ENCODE measurements around the gene CASTOR1. TPM values are rescaled to one million over a fixed set of nuclear protein-coding genes. Genes with fewer than 3 reads are reported as not detected.

CASTOR1 gene
- polyA plus RNA-seq, 1 experiment: 12.0 TPM

- peak overlapping the region; percentile 84 for H3K4me3 ChIP-seq (ENCODE audit: low read depth, low read length)
These were observed 45.2 kb downstream of the CASTOR1 start for GRCh38 chr22:30244066-30244465.

GRCh38 chr22:30243661-30244060 lies 45.6 kb downstream of the CASTOR1 start:
- no peak for TF ChIP-seq CTCF (IDR thresholded peaks at IDR 0.05; ENCODE audit: low read depth, low read length)
- Histone ChIP-seq H3K9me3 (ENCODE audit: control insufficient read depth, insufficient read depth, low read length) (peaks cover 13% of the 10 kb centered on the region; the same call in 1 of the 2 replicates), H3K27ac (ENCODE audit: low read depth, low read length) (peak overlapping the region; percentile 84), H3K4me3 (ENCODE audit: low read depth, low read length) (peak overlapping the region; percentile 84), H3K27me3 (ENCODE audit: control insufficient read depth, insufficient read depth, low read length) (no peaks in the 10 kb centered on the region)
- no peak for DNase-seq (ENCODE audit: low read depth, low spot score)
- CTCF ChIA-PET: interaction anchor here (0.8 to 1.9 kb wide), 2 partner anchors 12 to 136 kb away, joined by 3 to 7 read pairs; no protein-coding TSS in a partner anchor
- POLR2A ChIA-PET: interaction anchor here (1.1 kb wide), 1 partner anchor 39 kb away, joined by 3 read pairs; no protein-coding TSS in a partner anchor

More at GRCh38 chr22:30244066-30244465, 45.2 kb downstream of the CASTOR1 start:
- H3K27ac ChIP-seq (ENCODE audit: low read depth, low read length): peak overlapping the region; percentile 93
- H3K27me3 ChIP-seq (ENCODE audit: control insufficient read depth, insufficient read depth, low read length): no peaks in the 10 kb centered on the region
- H3K9me3 ChIP-seq (ENCODE audit: control insufficient read depth, insufficient read depth, low read length): peaks cover 13% of the 10 kb centered on the region; the same call in 1 of the 2 replicates
- no peak for DNase-seq (ENCODE audit: low read depth, low spot score)
- POLR2A ChIA-PET: interaction anchor here (1.1 kb wide), 1 partner anchor 40 kb away, joined by 3 read pairs; no protein-coding TSS in a partner anchor
- CTCF ChIA-PET: interaction anchor here (0.8 to 1.9 kb wide), 2 partner anchors 11 to 136 kb away, joined by 3 to 7 read pairs; no protein-coding TSS in a partner anchor
- no peak for TF ChIP-seq CTCF (IDR thresholded peaks at IDR 0.05; ENCODE audit: low read depth, low read length)

GRCh38 chr22:30241576-30242371 lies 47.5 kb downstream of the CASTOR1 start:
- Histone ChIP-seq H3K27ac (ENCODE audit: low read depth, low read length) (peak overlapping the region; percentile 84), H3K9me3 (ENCODE audit: control insufficient read depth, insufficient read depth, low read length) (peaks cover 14% of the 10 kb centered on the region; the same call in 1 of the 2 replicates), H3K4me3 (ENCODE audit: low read depth, low read length) (peak overlapping the region; percentile 84), H3K27me3 (ENCODE audit: control insufficient read depth, insufficient read depth, low read length) (no peaks in the 10 kb centered on the region)
- ChIA-PET CTCF (interaction anchor here (1.1 to 1.5 kb wide), 2 partner anchors 14 to 133 kb away, joined by 3 to 8 read pairs; no protein-coding TSS in a partner anchor), POLR2A (interaction anchor here (1.8 to 2.3 kb wide), 2 partner anchors 33 to 45 kb away, joined by 6 to 11 read pairs; no protein-coding TSS in a partner anchor)
- no peak for TF ChIP-seq CTCF (IDR thresholded peaks at IDR 0.05; ENCODE audit: low read depth, low read length)
- DNase-seq (ENCODE audit: low read depth, low spot score): no peak

- Histone ChIP-seq H3K27ac (ENCODE audit: low read depth, low read length) (peak overlapping the region; percentile 84), H3K27me3 (ENCODE audit: control insufficient read depth, insufficient read depth, low read length) (no peaks in the 10 kb centered on the region), H3K4me3 (ENCODE audit: low read depth, low read length) (peak overlapping the region; percentile 84), H3K9me3 (ENCODE audit: control insufficient read depth, insufficient read depth, low read length) (peaks cover 13% of the 10 kb centered on the region; the same call in 1 of the 2 replicates)
- ChIA-PET CTCF (interaction anchor here (1.5 kb wide), 1 partner anchor 15 kb away, joined by 8 read pairs; no protein-coding TSS in a partner anchor), POLR2A (interaction anchor here (0.8 to 2.3 kb wide), 3 partner anchors 32 to 44 kb away, joined by 5 to 11 read pairs (median 6); no protein-coding TSS in a partner anchor)
- no peak for TF ChIP-seq CTCF (IDR thresholded peaks at IDR 0.05; ENCODE audit: low read depth, low read length)
- DNase-seq (ENCODE audit: low read depth, low spot score): no peak
These were observed 48.5 kb downstream of the CASTOR1 start for GRCh38 chr22:30240541-30241417.
